GM19467 (cell line): Measurements from ENCODE around the gene UFSP2.

ENCODE experiments used
- ATAC-seq: cut with Tn5 transposase; IDR thresholded peaks from one replicate; pipeline ENCODE4 v1.9.1; 2021; ENCODE audit warnings: mild to moderate bottlenecking, moderate library complexity; ENCODE audit not compliant: unreplicated experiment

Gene UFSP2

GRCh38 chr4:185429660-185430059 lies 3.9 kb upstream of the UFSP2 start:
- ATAC-seq = no peak

GRCh38 chr4:185426960-185427688 lies 1.4 kb upstream of the UFSP2 start:
- no peak for ATAC-seq

- no peak for ATAC-seq
These were observed 688 bp downstream of the UFSP2 start for GRCh38 chr4:185424905-185425646.

GRCh38 chr4:185421366-185422124 lies 4.2 kb downstream of the UFSP2 start:
- no peak for ATAC-seq

- ATAC-seq = no peak
These were observed 8.8 kb downstream of the UFSP2 start for GRCh38 chr4:185416955-185417354.

GRCh38 chr4:185412412-185412811 lies 13.4 kb downstream of the UFSP2 start:
- no peak for ATAC-seq

GRCh38 chr4:185411849-185412248 lies 13.9 kb downstream of the UFSP2 start:
- no peak for ATAC-seq

- ATAC-seq = no peak
These were observed 17.3 kb downstream of the UFSP2 start for GRCh38 chr4:185408432-185408831.

- peak; percentile 61 for ATAC-seq
These were observed 20.3 kb downstream of the UFSP2 start for GRCh38 chr4:185405296-185405999.

GRCh38 chr4:185404031-185404430 lies 21.7 kb downstream of the UFSP2 start:
- no peak for ATAC-seq

- ATAC-seq = no peak
These were observed 26.3 kb downstream of the UFSP2 start for GRCh38 chr4:185399466-185399865.

GRCh38 chr4:185398618-185399017 lies 27.1 kb downstream of the UFSP2 start:
- ATAC-seq = no peak

- ATAC-seq = peak; percentile 0
These were observed 28.9 kb downstream of the UFSP2 start, which contains the start of gene ANKRD37 for GRCh38 chr4:185396724-185397385. Gene ANKRD37, plus strand, starts transcription at chr4:185396841. Its CDS starts 83 bp downstream, at chr4:185396924.

GRCh38 chr4:185395956-185396723 lies 29.6 kb downstream of the UFSP2 start:
- ATAC-seq = peak; percentile 74

- no peak for ATAC-seq
These were observed 30.4 kb downstream of the UFSP2 start, which contains the start of gene LRP2BP for GRCh38 chr4:185395238-185395955. Gene LRP2BP, minus strand, starts transcription at chr4:185395924. Its CDS starts 17,738 bp downstream, at chr4:185378186.

GRCh38 chr4:185394568-185395237 lies 31.1 kb downstream of the UFSP2 start:
- ATAC-seq = no peak

- ATAC-seq = no peak
These were observed 33.6 kb downstream of the UFSP2 start for GRCh38 chr4:185392156-185392555.

GRCh38 chr4:185390941-185391340 lies 34.8 kb downstream of the UFSP2 start:
- no peak for ATAC-seq
